ENCODE results near the gene SLC44A4. TPM values are rescaled to one million over a fixed set of nuclear protein-coding genes. Genes with fewer than 3 reads are reported as not detected.

The SLC44A4 gene
- total and polyA plus RNA-seq, 9 of the 15 experiments (the other 6 are each of a cell fraction or from before 2014, with no cell fraction given) = 7.9 to 18.6 (median 11.2) TPM

DNA sequence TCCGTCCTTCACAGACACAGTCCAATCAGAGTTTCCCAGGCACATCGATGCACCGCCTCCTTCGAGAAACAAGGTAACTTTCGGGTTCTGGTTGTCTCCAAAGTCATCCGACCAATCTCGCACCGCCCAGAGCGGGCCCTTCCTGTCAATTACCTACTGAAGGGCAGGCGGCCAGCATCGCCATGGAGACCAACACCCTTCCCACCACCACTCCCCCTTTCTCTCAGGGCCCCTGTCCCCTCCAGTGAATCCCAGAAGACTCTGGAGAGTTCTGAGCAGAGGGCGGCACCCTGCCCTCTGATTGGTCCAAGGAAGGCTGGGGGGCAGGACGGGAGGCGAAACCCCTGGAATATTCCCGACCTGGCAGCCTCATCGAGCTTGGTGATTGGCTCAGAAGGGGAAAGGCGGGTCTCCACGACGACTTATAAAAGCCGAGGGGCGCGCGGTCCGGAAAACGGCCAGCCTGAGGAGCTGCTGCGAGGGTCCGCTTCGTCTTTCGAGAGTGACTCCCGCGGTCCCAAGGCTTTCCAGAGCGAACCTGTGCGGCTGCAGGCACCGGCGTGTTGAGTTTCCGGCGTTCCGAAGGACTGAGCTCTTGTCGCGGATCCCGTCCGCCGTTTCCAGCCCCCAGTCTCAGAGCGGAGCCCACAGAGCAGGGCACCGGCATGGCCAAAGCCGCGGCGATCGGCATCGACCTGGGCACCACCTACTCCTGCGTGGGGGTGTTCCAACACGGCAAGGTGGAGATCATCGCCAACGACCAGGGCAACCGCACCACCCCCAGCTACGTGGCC lies 51.3 kb downstream of the SLC44A4 start, which contains the start of gene HSPA1B (continued):
- TF ChIP-seq, protein P1, sequence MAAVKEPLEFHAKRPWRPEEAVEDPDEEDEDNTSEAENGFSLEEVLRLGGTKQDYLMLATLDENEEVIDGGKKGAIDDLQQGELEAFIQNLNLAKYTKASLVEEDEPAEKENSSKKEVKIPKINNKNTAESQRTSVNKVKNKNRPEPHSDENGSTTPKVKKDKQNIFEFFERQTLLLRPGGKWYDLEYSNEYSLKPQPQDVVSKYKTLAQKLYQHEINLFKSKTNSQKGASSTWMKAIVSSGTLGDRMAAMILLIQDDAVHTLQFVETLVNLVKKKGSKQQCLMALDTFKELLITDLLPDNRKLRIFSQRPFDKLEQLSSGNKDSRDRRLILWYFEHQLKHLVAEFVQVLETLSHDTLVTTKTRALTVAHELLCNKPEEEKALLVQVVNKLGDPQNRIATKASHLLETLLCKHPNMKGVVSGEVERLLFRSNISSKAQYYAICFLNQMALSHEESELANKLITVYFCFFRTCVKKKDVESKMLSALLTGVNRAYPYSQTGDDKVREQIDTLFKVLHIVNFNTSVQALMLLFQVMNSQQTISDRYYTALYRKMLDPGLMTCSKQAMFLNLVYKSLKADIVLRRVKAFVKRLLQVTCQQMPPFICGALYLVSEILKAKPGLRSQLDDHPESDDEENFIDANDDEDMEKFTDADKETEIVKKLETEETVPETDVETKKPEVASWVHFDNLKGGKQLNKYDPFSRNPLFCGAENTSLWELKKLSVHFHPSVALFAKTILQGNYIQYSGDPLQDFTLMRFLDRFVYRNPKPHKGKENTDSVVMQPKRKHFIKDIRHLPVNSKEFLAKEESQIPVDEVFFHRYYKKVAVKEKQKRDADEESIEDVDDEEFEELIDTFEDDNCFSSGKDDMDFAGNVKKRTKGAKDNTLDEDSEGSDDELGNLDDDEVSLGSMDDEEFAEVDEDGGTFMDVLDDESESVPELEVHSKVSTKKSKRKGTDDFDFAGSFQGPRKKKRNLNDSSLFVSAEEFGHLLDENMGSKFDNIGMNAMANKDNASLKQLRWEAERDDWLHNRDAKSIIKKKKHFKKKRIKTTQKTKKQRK (IDR thresholded peaks at IDR 0.05; ENCODE audit: borderline replicate concordance, low read depth, low read length) = peak; percentile 39
- TF ChIP-seq MCM5 (IDR thresholded peaks at IDR 0.05; ENCODE audit: low read depth) (no peak), FIP1L1 (IDR thresholded peaks at IDR 0.05; ENCODE audit: low read depth, low read length, poor library complexity, severe bottlenecking) (peak; percentile 93), ZNF197 (CRISPR knock-in tag; IDR thresholded peaks at IDR 0.05; ENCODE audit: low read depth) (no peak), ZNF311 (CRISPR knock-in tag; IDR thresholded peaks at IDR 0.05) (no peak), CAMTA2 (CRISPR knock-in tag; conservative IDR thresholded peaks at IDR 0.05) (peak; percentile 33; the same call in 1 of the 2 replicates), HNRNPH1 (optimal IDR thresholded peaks at IDR 0.05; ENCODE audit: low read depth, low read length) (no peak), SMAD1 (IDR thresholded peaks at IDR 0.05; ENCODE audit: low read depth, low read length, partially characterized antibody) (peak; percentile 98), STAG1 (CRISPR knock-in tag; IDR thresholded peaks at IDR 0.05; ENCODE audit: borderline replicate concordance) (no peak), ZFP1 (CRISPR knock-in tag; IDR thresholded peaks at IDR 0.05) (peak; percentile 75; the same call in 1 of the 2 replicates), ZKSCAN8 (CRISPR knock-in tag; IDR thresholded peaks at IDR 0.05) (no peak), JUN (IDR thresholded peaks at IDR 0.05; ENCODE audit: borderline replicate concordance, low read depth, low read length) (no peak), JUN (CRISPR knock-in tag; IDR thresholded peaks at IDR 0.05; ENCODE audit: borderline replicate concordance) (peak; percentile 72; the same call in 1 of the 2 replicates), HEY1 (CRISPR knock-in tag; IDR thresholded peaks at IDR 0.05; ENCODE audit: borderline replicate concordance) (peak; percentile 95), ZFP36 (IDR thresholded peaks at IDR 0.05; ENCODE audit: low read depth, low read length, partially characterized antibody) (no peak), RBM22 (IDR thresholded peaks at IDR 0.05; ENCODE audit: low read depth, low read length, poor library complexity, severe bottlenecking) (peak; percentile 96), SAFB2 (IDR thresholded peaks at IDR 0.05; ENCODE audit: borderline replicate concordance, low read depth, low read length, severe bottlenecking) (no peak)
- TF ChIP-seq, protein P2, sequence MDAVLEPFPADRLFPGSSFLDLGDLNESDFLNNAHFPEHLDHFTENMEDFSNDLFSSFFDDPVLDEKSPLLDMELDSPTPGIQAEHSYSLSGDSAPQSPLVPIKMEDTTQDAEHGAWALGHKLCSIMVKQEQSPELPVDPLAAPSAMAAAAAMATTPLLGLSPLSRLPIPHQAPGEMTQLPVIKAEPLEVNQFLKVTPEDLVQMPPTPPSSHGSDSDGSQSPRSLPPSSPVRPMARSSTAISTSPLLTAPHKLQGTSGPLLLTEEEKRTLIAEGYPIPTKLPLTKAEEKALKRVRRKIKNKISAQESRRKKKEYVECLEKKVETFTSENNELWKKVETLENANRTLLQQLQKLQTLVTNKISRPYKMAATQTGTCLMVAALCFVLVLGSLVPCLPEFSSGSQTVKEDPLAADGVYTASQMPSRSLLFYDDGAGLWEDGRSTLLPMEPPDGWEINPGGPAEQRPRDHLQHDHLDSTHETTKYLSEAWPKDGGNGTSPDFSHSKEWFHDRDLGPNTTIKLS (IDR thresholded peaks at IDR 0.05; ENCODE audit: borderline replicate concordance, low read depth) = no peak
- TF ChIP-seq, protein P3, sequence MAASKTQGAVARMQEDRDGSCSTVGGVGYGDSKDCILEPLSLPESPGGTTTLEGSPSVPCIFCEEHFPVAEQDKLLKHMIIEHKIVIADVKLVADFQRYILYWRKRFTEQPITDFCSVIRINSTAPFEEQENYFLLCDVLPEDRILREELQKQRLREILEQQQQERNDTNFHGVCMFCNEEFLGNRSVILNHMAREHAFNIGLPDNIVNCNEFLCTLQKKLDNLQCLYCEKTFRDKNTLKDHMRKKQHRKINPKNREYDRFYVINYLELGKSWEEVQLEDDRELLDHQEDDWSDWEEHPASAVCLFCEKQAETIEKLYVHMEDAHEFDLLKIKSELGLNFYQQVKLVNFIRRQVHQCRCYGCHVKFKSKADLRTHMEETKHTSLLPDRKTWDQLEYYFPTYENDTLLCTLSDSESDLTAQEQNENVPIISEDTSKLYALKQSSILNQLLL (CRISPR knock-in tag; IDR thresholded peaks at IDR 0.05; ENCODE audit: borderline replicate concordance) = no peak
- TF ChIP-seq, protein P4, sequence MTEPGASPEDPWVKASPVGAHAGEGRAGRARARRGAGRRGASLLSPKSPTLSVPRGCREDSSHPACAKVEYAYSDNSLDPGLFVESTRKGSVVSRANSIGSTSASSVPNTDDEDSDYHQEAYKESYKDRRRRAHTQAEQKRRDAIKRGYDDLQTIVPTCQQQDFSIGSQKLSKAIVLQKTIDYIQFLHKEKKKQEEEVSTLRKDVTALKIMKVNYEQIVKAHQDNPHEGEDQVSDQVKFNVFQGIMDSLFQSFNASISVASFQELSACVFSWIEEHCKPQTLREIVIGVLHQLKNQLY (CRISPR knock-in tag; conservative IDR thresholded peaks at IDR 0.05) = peak; percentile 52 to 95; a peak in 1 of 4 replicates
